Measurements from ENCODE around the gene PGAP6.
"Not testable (repeated sequence)": the region's sequence is repeated elsewhere in the genome, so short reads cannot be mapped to it uniquely, and the experiment has no call there.

The PGAP6 gene

GRCh38 chr16:366476-366875, 15.3 kb downstream of the PGAP6 start:
- H3K27me3 ChIP-seq (replicated peaks; ENCODE audit: control insufficient read depth, insufficient read depth, low read length): no peaks in the 10 kb centered on the region
- no peak for TF ChIP-seq CTCF (IDR thresholded peaks at IDR 0.05; ENCODE audit: insufficient read depth, low read length, poor library complexity, severe bottlenecking)

GRCh38 chr16:364595-365491, 16.9 kb downstream of the PGAP6 start:
- DNase-seq (ENCODE audit: extremely low read depth, insufficient read length): no peak
- Histone ChIP-seq H3K36me3 (ENCODE audit: control insufficient read depth, insufficient read depth, low read length) (peaks cover 21% of the 10 kb centered on the region), H3K4me3 (replicated peaks; ENCODE audit: low read depth, low read length) (no peak overlapping the region), H3K27me3 (replicated peaks; ENCODE audit: control insufficient read depth, insufficient read depth, low read length) (no peaks in the 10 kb centered on the region)
- no peak for TF ChIP-seq CTCF (IDR thresholded peaks at IDR 0.05; ENCODE audit: insufficient read depth, low read length, poor library complexity, severe bottlenecking)

More at GRCh38 chr16:366476-366875, 15.3 kb downstream of the PGAP6 start:
- no peak for DNase-seq (ENCODE audit: extremely low read depth, insufficient read length)
- H3K4me3 ChIP-seq (replicated peaks; ENCODE audit: low read depth, low read length): no peak overlapping the region
- peaks cover 21% of the 10 kb centered on the region for H3K36me3 ChIP-seq (ENCODE audit: control insufficient read depth, insufficient read depth, low read length)

GRCh38 chr16:363766-364490, 17.9 kb downstream of the PGAP6 start:
- H3K27me3 ChIP-seq (replicated peaks; ENCODE audit: control insufficient read depth, insufficient read depth, low read length): no peaks in the 10 kb centered on the region
- no peak for DNase-seq (ENCODE audit: extremely low read depth, insufficient read length)
- no peak for TF ChIP-seq CTCF (IDR thresholded peaks at IDR 0.05; ENCODE audit: insufficient read depth, low read length, poor library complexity, severe bottlenecking)
- peaks cover 18% of the 10 kb centered on the region for H3K36me3 ChIP-seq (ENCODE audit: control insufficient read depth, insufficient read depth, low read length)
- no peak overlapping the region for H3K4me3 ChIP-seq (replicated peaks; ENCODE audit: low read depth, low read length)

GRCh38 chr16:363110-363765, 18.5 kb downstream of the PGAP6 start:
- Histone ChIP-seq H3K36me3 (ENCODE audit: control insufficient read depth, insufficient read depth, low read length) (peaks cover 12% of the 10 kb centered on the region), H3K27me3 (replicated peaks; ENCODE audit: control insufficient read depth, insufficient read depth, low read length) (no peaks in the 10 kb centered on the region), H3K4me3 (replicated peaks; ENCODE audit: low read depth, low read length) (no peak overlapping the region)
- no peak for TF ChIP-seq CTCF (IDR thresholded peaks at IDR 0.05; ENCODE audit: insufficient read depth, low read length, poor library complexity, severe bottlenecking)
- no peak for DNase-seq (ENCODE audit: extremely low read depth, insufficient read length)

GRCh38 chr16:362702-362999, 19.1 kb downstream of the PGAP6 start:
- H3K4me3 ChIP-seq (replicated peaks; ENCODE audit: low read depth, low read length); DNase-seq (ENCODE audit: extremely low read depth, insufficient read length); H3K36me3 ChIP-seq (ENCODE audit: control insufficient read depth, insufficient read depth, low read length); H3K27me3 ChIP-seq (replicated peaks; ENCODE audit: control insufficient read depth, insufficient read depth, low read length): not testable (repeated sequence)
